B cell (primary cell): ENCODE data around the gene ARHGAP31. TPM values are rescaled to one million over a fixed set of nuclear protein-coding genes. Genes with fewer than 3 reads are reported as not detected.

Source experiments
- ATAC-seq: fragments of 200-7000 bp; cut with Tn5 transposase; one replicate; pipeline ENCODE4 v1.10.0; 2021; ENCODE audit warnings: low read depth, mild to moderate bottlenecking, moderate number of reproducible peaks, moderate library complexity
- CTCF ChIA-PET: fragments of 350-600 bp; sonication (Branson Sonifier 250); formaldehyde crosslinking; loops from one replicate; lab custom pipeline; 2021; ENCODE audit warnings: antibody characterized with exemption, inconsistent platforms; lab: Charles Lee
- POLR2A ChIA-PET: fragments of 350-600 bp; sonication (Branson Sonifier 250); formaldehyde crosslinking; loops from one replicate; lab custom pipeline; 2021; ENCODE audit warnings: antibody characterized with exemption; lab: Charles Lee
- DNase-seq: peaks from one replicate; pipeline ENCODE4 v3.0.0; 2013
- H2AFZ ChIP-seq: 2 replicates; pipeline ENCODE4 v1.6.1; 2012; ENCODE audit warnings: mild to moderate bottlenecking, low read depth, low read length; ENCODE audit not compliant: insufficient read depth, poor library complexity, severe bottlenecking
- H3K27ac ChIP-seq, 2 donors: 1 replicate in 1 of 2; 2 replicates in 1 of 2; pipeline ENCODE4 v1.5.1; 2012 to 2013; ENCODE audit warnings: low read length in 2 of 2, mild to moderate bottlenecking in 2 of 2, moderate library complexity in 1 of 2
- H3K27me3 ChIP-seq, 4 experiments: fragments of 200-600 bp in 1 of 4; sonication (generic) in 1 of 4; replicated peaks in 1 of 4; 1 replicate in 2 of 4; 2 replicates in 2 of 4; pipeline versions ENCODE4 v1.6.1 to v1.7.0; 2013 to 2016; ENCODE audit warnings: low read length in 3 of 4, mild to moderate bottlenecking in 2 of 4, mixed read lengths in 1 of 4, moderate library complexity in 1 of 4; ENCODE audit not compliant: insufficient read depth in 4 of 4, control insufficient read depth in 3 of 4; ENCODE audit errors: control extremely low read depth in 1 of 4
- H3K36me3 ChIP-seq, 2 experiments: replicated peaks in 1 of 2; 1 replicate in 1 of 2; 2 replicates in 1 of 2; pipeline versions ENCODE4 v1.6.1 to v1.7.1; 2013; ENCODE audit warnings: low read length in 1 of 2; ENCODE audit not compliant: insufficient read depth in 2 of 2, control insufficient read depth in 1 of 2; ENCODE audit errors: control extremely low read depth in 1 of 2, extremely low read depth in 1 of 2
- H3K4me1 ChIP-seq, 2 donors: fragments of 200-600 bp in 1 of 2; sonication (generic) in 1 of 2; 1 replicate in 1 of 2; 2 replicates in 1 of 2; pipeline versions ENCODE4 v1.5.1 to v1.6.1; 2013 to 2017; ENCODE audit warnings: low read length in 2 of 2; ENCODE audit not compliant: control insufficient read depth in 2 of 2, insufficient read depth in 2 of 2
- H3K4me2 ChIP-seq: replicated peaks from 2 replicates; pipeline ENCODE3; 2012; ENCODE audit warnings: mild to moderate bottlenecking, low read depth, low read length; ENCODE audit not compliant: poor library complexity, severe bottlenecking
- H3K4me3 ChIP-seq, 5 experiments: fragments of 200-600 bp in 1 of 5; sonication (generic) in 1 of 5; 1 replicate in 3 of 5; 2 replicates in 2 of 5; pipeline versions ENCODE4 v1.5.1 to v1.7.0; 2011 to 2016; ENCODE audit warnings: low read length in 4 of 5, mild to moderate bottlenecking in 4 of 5, low read depth in 2 of 5, control low read depth in 1 of 5, moderate library complexity in 1 of 5; ENCODE audit not compliant: insufficient read depth in 1 of 5; ENCODE audit errors: control extremely low read depth in 1 of 5, extremely low read depth in 1 of 5
- H3K79me2 ChIP-seq: fragments of 200-600 bp; sonication (generic); one replicate; pipeline ENCODE4 v1.6.0; 2016; ENCODE audit warnings: low read length; ENCODE audit not compliant: control insufficient read depth, insufficient read depth
- H3K9ac ChIP-seq: fragments of 200-600 bp; sonication (generic); 2 replicates; pipeline ENCODE4 v1.6.1; 2017; ENCODE audit warnings: mild to moderate bottlenecking, low read length, moderate library complexity
- H3K9me3 ChIP-seq, 3 donors: one replicate each; pipeline versions ENCODE4 v1.6.1 to v1.7.1; 2013; ENCODE audit warnings: low read length in 2 of 3; ENCODE audit not compliant: control insufficient read depth in 2 of 3, insufficient read depth in 1 of 3; ENCODE audit errors: control extremely low read depth in 1 of 3
- H4K20me1 ChIP-seq: 2 replicates; pipeline ENCODE4 v1.6.0; 2012; ENCODE audit warnings: mild to moderate bottlenecking, low read length; ENCODE audit not compliant: insufficient read depth, control insufficient read depth, poor library complexity, severe bottlenecking
- H3K27ac Mint-ChIP-seq: one replicate; pipeline ENCODE4 v1.8.0; 2021; ENCODE audit warnings: mixed read lengths
- H3K27me3 Mint-ChIP-seq: one replicate; pipeline ENCODE4 v1.8.0; 2021; ENCODE audit warnings: mixed read lengths
- H3K4me1 Mint-ChIP-seq: one replicate; pipeline ENCODE4 v1.8.0; 2021; ENCODE audit warnings: mixed read lengths
- H3K4me3 Mint-ChIP-seq: one replicate; pipeline ENCODE4 v1.8.0; 2021; ENCODE audit warnings: mixed read lengths
- H3K9me3 Mint-ChIP-seq: one replicate; pipeline ENCODE4 v1.8.0; 2022; ENCODE audit warnings: mixed read lengths; ENCODE audit not compliant: insufficient read depth
- EZH2 ChIP-seq: IDR thresholded peaks from 2 replicates; pipeline ENCODE4 v1.6.1; 2012; ENCODE audit warnings: borderline replicate concordance, low read depth, mild to moderate bottlenecking, moderate library complexity, low read length; ENCODE audit not compliant: insufficient read depth, poor library complexity, severe bottlenecking
- WGBS: methylation state at CpG from one replicate; pipeline ENCODE4 v1.1.5; 2013; ENCODE audit warnings: missing lambda C conversion rate; ENCODE audit not compliant: insufficient coverage; 5-methylcytosine and 5-hydroxymethylcytosine counted together
- intact Hi-C: fragments of 100-400 bp; cut with micrococcal nuclease; formaldehyde crosslinking; loops from one replicate; pipeline ENCODE4 v1.10.0; 2022
- polyA plus RNA-seq: library from polyadenylated mRNA; depleted of rRNA; stranded (reverse); fragments of >200 nt; gene quantifications from 2 replicates; pipeline ENCODE4 v1.2.3, GENCODE V29; 2012
- total RNA-seq, 2 donors: library from RNA; stranded (reverse); fragments of 120-200 nt in 1 of 2; gene quantifications; 1 replicate in 1 of 2; 2 replicates in 1 of 2; pipeline versions ENCODE4 v1.2.3 to v1.2.4, GENCODE V29; 2013 to 2022
- TF ChIP-seq, protein P1 (sequence below): fragments of 200-600 bp; IDR thresholded peaks from one replicate; pipeline ENCODE4 v1.8.0; 2022; ENCODE audit warnings: antibody characterized with exemption, mild to moderate bottlenecking

Gene ARHGAP31
- total and polyA plus RNA-seq, 2 donors (not counting 1 experiment from before 2014, with no cell fraction given): 3.5 to 7.8 TPM

DNA sequence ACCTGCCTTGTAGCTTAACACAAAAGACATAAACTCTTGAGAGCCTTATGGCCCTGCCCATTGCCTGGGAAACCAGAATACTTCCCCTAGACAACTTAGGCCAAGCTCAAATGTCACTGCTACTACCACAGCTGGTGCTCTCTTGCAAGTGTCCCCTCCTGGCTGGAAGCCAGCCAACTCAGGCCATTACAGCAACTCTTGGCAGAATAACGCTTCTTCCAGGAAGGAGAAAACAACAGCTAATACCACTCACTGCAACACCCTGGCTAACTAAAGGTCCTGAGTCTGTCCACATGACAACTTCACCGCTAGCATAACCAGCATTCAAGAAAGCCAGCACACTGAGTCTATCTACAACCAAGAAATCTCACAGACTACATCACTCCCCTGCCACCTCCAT is 48.4 kb upstream of the ARHGAP31 start:
- ATAC-seq (no peak), DNase-seq (no peak)
- Histone ChIP-seq H3K79me2 (no peaks in the 10 kb centered on the region), H3K27me3 (no peaks in the 10 kb centered on the region), H4K20me1 (no peaks in the 10 kb centered on the region), H3K9ac (no peak overlapping the region), H3K4me1 (peaks cover 4 to 9% of the 10 kb centered on the region in 2 donors), H3K9me3 (peaks cover 3 to 7% (median 5%) of the 10 kb centered on the region in 3 donors), H3K4me3 (no peak overlapping the region), H3K4me2 (no peak overlapping the region), H3K27ac (no peak overlapping the region), H2AFZ (no peak overlapping the region), H3K36me3 (no peaks in the 10 kb centered on the region)
- TF ChIP-seq EZH2: no peak
- TF ChIP-seq, protein P1, sequence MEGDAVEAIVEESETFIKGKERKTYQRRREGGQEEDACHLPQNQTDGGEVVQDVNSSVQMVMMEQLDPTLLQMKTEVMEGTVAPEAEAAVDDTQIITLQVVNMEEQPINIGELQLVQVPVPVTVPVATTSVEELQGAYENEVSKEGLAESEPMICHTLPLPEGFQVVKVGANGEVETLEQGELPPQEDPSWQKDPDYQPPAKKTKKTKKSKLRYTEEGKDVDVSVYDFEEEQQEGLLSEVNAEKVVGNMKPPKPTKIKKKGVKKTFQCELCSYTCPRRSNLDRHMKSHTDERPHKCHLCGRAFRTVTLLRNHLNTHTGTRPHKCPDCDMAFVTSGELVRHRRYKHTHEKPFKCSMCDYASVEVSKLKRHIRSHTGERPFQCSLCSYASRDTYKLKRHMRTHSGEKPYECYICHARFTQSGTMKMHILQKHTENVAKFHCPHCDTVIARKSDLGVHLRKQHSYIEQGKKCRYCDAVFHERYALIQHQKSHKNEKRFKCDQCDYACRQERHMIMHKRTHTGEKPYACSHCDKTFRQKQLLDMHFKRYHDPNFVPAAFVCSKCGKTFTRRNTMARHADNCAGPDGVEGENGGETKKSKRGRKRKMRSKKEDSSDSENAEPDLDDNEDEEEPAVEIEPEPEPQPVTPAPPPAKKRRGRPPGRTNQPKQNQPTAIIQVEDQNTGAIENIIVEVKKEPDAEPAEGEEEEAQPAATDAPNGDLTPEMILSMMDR: no peak
- intact Hi-C loops: loop anchor here (10.0 kb wide), 3 partner anchors 211 to 459 kb away; partner anchors contain the start of genes CFAP91, IGSF11, POGLUT1 and TMEM39A
- no peak overlapping the region for H3K27ac Mint-ChIP-seq
- peaks cover 2% of the 10 kb centered on the region for H3K9me3 Mint-ChIP-seq
- H3K27me3 Mint-ChIP-seq: no peaks in the 10 kb centered on the region
- 50% methylated on average over 2 of the region's 2 CpGs for WGBS
- H3K4me1 Mint-ChIP-seq: peaks cover 7% of the 10 kb centered on the region
- H3K4me3 Mint-ChIP-seq: no peak overlapping the region
- ChIA-PET POLR2A (no interaction called here), CTCF (no interaction called here)

DNA sequence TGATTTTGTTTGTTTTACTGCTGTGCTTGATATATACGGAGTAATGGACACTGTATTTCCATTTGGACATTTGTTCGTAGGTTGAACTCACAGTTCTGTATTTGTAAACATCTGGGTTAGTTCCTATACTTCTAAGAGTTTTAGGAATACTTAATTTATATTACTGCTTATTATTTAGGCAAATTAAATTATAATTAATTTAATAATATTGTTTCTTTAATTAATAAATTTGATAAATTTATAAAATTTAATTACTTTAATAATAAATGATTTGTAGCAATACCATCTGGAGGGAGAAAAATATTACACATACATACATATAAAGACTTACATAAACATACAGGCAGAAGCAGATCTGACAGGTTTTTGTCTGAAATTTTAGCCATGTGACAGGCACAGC is 39.0 kb upstream of the ARHGAP31 start:
- no peak overlapping the region for H3K4me3 ChIP-seq
- no CpG with 5 or more reads among the region's 2 CpGs for WGBS
- no peak overlapping the region for H3K4me3 Mint-ChIP-seq
- H3K36me3 ChIP-seq: no peaks in the 10 kb centered on the region
- H3K9ac ChIP-seq: no peak overlapping the region
- ChIA-PET CTCF (no interaction called here), POLR2A (no interaction called here)
- peaks cover 0 to 6% (median 0%) of the 10 kb centered on the region in 3 donors for H3K9me3 ChIP-seq
- H3K27ac Mint-ChIP-seq: no peak overlapping the region
- no peak overlapping the region for H3K27ac ChIP-seq
- no peaks in the 10 kb centered on the region for H4K20me1 ChIP-seq
- H2AFZ ChIP-seq: no peak overlapping the region
- no peaks in the 10 kb centered on the region for H3K9me3 Mint-ChIP-seq
- intact Hi-C loops: no loop called here
- TF ChIP-seq, protein P1: no peak
- no peak for TF ChIP-seq EZH2
- no peaks in the 10 kb centered on the region for H3K79me2 ChIP-seq
- no peak for ATAC-seq
- H3K27me3 Mint-ChIP-seq: peaks cover under 1% of the 10 kb centered on the region
- peaks cover 17 to 21% of the 10 kb centered on the region in 2 donors for H3K4me1 ChIP-seq
- no peaks in the 10 kb centered on the region for H3K27me3 ChIP-seq
- H3K4me2 ChIP-seq: no peak overlapping the region
- DNase-seq: no peak
- peaks cover 21% of the 10 kb centered on the region for H3K4me1 Mint-ChIP-seq
